ENCODE data around the gene IRX6. TPM values are rescaled to one million over a fixed set of nuclear protein-coding genes. Genes with fewer than 3 reads are reported as not detected.

IRX6 gene
- total and polyA plus RNA-seq, 2 donors (not counting 3 experiments of a cell fraction or from before 2014, with no cell fraction given), result not detected

DNA sequence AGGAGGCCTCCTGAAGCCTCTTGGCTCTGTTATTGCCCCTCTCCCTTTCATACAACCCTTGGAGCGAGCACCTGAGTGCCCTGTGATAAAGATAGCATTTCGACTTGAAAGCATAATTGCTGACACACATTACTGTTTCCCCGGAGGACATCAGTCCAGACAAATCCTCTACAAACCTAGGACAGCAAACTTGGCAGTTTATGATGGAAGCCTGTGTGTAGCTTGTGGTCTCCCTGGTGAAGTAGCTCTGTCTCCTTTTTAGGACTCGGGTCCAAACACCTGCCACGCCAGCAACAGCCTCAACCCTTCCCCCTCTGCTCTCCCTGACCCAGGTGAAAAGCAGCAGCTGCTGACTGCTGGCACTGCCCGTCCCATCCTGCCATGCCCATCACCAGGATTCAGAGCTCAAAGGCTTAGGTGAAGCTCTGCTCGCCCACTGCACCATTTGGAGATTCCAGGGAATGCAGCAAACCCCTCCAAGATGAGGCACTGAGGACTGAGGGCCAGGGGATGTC is 55.9 kb downstream of the IRX6 start:
- Histone ChIP-seq H3K9me3 (replicated peaks; ENCODE audit: control insufficient read depth, insufficient read depth, low read length) (no peaks in the 10 kb centered on the region), H3K4me2 (ENCODE audit: insufficient read depth, low read length) (no peak overlapping the region), H3K27ac (ENCODE audit: insufficient read depth, low read depth, low read length) (no peak overlapping the region), H4K20me1 (replicated peaks; ENCODE audit: control insufficient read depth, extremely low read depth, insufficient read depth, low read length) (no peaks in the 10 kb centered on the region), H3K4me1 (ENCODE audit: control insufficient read depth, extremely low read depth, insufficient read depth, low read length) (no peaks in the 10 kb centered on the region), H2AFZ (ENCODE audit: low read depth, low read length) (no peak overlapping the region), H3K36me3 (ENCODE audit: control insufficient read depth in 2 of 2, extremely low read depth in 1 of 2, insufficient read depth in 2 of 2, low read length in 2 of 2) (no peaks in the 10 kb centered on the region), H3K9ac (replicated peaks; ENCODE audit: extremely low read depth, insufficient read depth, low read length) (no peak overlapping the region), H3K27me3 (ENCODE audit: control insufficient read depth in 2 of 2, insufficient read depth in 2 of 2, low read length in 2 of 2) (no peaks in the 10 kb centered on the region), H3K79me2 (ENCODE audit: control insufficient read depth, insufficient read depth, low read length) (no peaks in the 10 kb centered on the region), H3K4me3 (replicated peaks in 1 of 3; ENCODE audit: insufficient read depth in 1 of 3, low read depth in 1 of 3, low read length in 3 of 3) (no peak overlapping the region), H3K9me1 (replicated peaks; ENCODE audit: control insufficient read depth, extremely low read depth, insufficient read depth, low read length) (no peaks in the 10 kb centered on the region)
- dilution Hi-C loops (cut with MboI; ENCODE audit: extremely low pct_ligation_motif_present, low sequenced_read_pairs) (no loop called here), intact Hi-C loops (cut with micrococcal nuclease) (no loop called here)
- DNase-seq (ENCODE audit: low read depth, low spot score) (no peak), FAIRE-seq (no peak)
- BruUV-seq (replicated peaks), result no TSS peak
- POLR2A ChIA-PET, result no interaction called here
- CTCF ChIA-PET, result no interaction called here
- TF ChIP-seq GATA2 (IDR thresholded peaks at IDR 0.05; ENCODE audit: insufficient read depth, insufficient read length, low read depth, low read length), result no peak
- no peak for TF ChIP-seq JUN (IDR thresholded peaks at IDR 0.05; ENCODE audit: borderline replicate concordance, insufficient read depth, insufficient read length, low read depth)
- TF ChIP-seq, protein P1, sequence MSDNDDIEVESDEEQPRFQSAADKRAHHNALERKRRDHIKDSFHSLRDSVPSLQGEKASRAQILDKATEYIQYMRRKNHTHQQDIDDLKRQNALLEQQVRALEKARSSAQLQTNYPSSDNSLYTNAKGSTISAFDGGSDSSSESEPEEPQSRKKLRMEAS (IDR thresholded peaks at IDR 0.05; ENCODE audit: insufficient read depth, insufficient read length), result no peak
- no peak for TF ChIP-seq POLR2A (IDR thresholded peaks at IDR 0.05; ENCODE audit: low read depth, low read length)
- TF ChIP-seq FOS (IDR thresholded peaks at IDR 0.05; ENCODE audit: borderline replicate concordance, insufficient read depth, low read length), result no peak
- no peak for TF ChIP-seq MYC (IDR thresholded peaks at IDR 0.05; ENCODE audit: low read depth, low read length)
- no peak for TF ChIP-seq POLR2AphosphoS5 (IDR thresholded peaks at IDR 0.05; ENCODE audit: insufficient read depth, low read depth, low read length)
- TF ChIP-seq, protein P2, sequence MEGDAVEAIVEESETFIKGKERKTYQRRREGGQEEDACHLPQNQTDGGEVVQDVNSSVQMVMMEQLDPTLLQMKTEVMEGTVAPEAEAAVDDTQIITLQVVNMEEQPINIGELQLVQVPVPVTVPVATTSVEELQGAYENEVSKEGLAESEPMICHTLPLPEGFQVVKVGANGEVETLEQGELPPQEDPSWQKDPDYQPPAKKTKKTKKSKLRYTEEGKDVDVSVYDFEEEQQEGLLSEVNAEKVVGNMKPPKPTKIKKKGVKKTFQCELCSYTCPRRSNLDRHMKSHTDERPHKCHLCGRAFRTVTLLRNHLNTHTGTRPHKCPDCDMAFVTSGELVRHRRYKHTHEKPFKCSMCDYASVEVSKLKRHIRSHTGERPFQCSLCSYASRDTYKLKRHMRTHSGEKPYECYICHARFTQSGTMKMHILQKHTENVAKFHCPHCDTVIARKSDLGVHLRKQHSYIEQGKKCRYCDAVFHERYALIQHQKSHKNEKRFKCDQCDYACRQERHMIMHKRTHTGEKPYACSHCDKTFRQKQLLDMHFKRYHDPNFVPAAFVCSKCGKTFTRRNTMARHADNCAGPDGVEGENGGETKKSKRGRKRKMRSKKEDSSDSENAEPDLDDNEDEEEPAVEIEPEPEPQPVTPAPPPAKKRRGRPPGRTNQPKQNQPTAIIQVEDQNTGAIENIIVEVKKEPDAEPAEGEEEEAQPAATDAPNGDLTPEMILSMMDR (IDR thresholded peaks at IDR 0.05; ENCODE audit: extremely low read depth in 1 of 2, insufficient read depth in 1 of 2, low read depth in 1 of 2, low read length in 2 of 2), result no peak
- TF ChIP-seq EZH2 (IDR thresholded peaks at IDR 0.05; ENCODE audit: borderline replicate concordance, low read depth, low read length, severe bottlenecking), result no peak

Small RNA genes within 50 kb of the gene (small RNA-seq; reads per million reads assigned to genes)
- not detected for gene RN7SL841P (ENCODE audit: insufficient read depth, insufficient read length, low read depth, low replicate concordance)

Other genes with a start within 250 kb of the IRX6 start
- 768 and 771 TPM in 2 replicates for gene MMP2, start 155.0 kb downstream of the IRX6 start, total RNA-seq
- 1,508 and 1,752 TPM in 2 replicates for gene MMP2, start 155.0 kb downstream of the IRX6 start, polyA plus RNA-seq
- gene LPCAT2, start 184.9 kb downstream of the IRX6 start, total RNA-seq, result 72.9 and 79.1 TPM in 2 replicates
- gene LPCAT2, start 184.9 kb downstream of the IRX6 start, polyA plus RNA-seq, result 53.2 and 64.5 TPM in 2 replicates
- gene CAPNS2, start 242.5 kb downstream of the IRX6 start, total RNA-seq, result 3.2 and 3.5 TPM in 2 replicates
- gene CAPNS2, start 242.5 kb downstream of the IRX6 start, polyA plus RNA-seq, result 1.4 TPM in 2 replicates

All from endothelial cell of umbilical vein (primary cell).